Tibial nerve (tissue), 3 donors: ENCODE measurements around the gene NGEF.
"Not testable (repeated sequence)": the region's sequence is repeated elsewhere in the genome, so short reads cannot be mapped to it uniquely, and the experiment has no call there.

Source experiments
- CTCF ChIP-seq, 5 experiments: fragments of 200-600 bp in 3 of 5; fragments of 450-650 bp in 2 of 5; sonication (generic) in 3 of 5; IDR thresholded peaks; one replicate each; pipeline ENCODE4 v1.5.1; 2016 to 2019; ENCODE audit warnings: antibody characterized with exemption in 5 of 5, mild to moderate bottlenecking in 3 of 5, moderate library complexity in 2 of 5
- POLR2A ChIP-seq, 2 donors: fragments of 450-650 bp; IDR thresholded peaks; one replicate each; pipeline ENCODE4 v1.6.1; 2017; ENCODE audit warnings: antibody characterized with exemption in 2 of 2, mild to moderate bottlenecking in 2 of 2, moderate library complexity in 2 of 2

- not testable (repeated sequence) for TF ChIP-seq CTCF, POLR2A (IDR thresholded peaks at IDR 0.05)
These were observed 161.0 kb downstream of the NGEF start for GRCh38 chr2:232852081-232852480.
